HG02884 (cell line): ENCODE results near the gene NDRG4.

Experiments
- ATAC-seq: cut with Tn5 transposase; IDR thresholded peaks from one replicate; pipeline ENCODE4 v1.9.1; 2021; ENCODE audit warnings: mild to moderate bottlenecking, moderate library complexity; ENCODE audit not compliant: unreplicated experiment

The NDRG4 gene

DNA sequence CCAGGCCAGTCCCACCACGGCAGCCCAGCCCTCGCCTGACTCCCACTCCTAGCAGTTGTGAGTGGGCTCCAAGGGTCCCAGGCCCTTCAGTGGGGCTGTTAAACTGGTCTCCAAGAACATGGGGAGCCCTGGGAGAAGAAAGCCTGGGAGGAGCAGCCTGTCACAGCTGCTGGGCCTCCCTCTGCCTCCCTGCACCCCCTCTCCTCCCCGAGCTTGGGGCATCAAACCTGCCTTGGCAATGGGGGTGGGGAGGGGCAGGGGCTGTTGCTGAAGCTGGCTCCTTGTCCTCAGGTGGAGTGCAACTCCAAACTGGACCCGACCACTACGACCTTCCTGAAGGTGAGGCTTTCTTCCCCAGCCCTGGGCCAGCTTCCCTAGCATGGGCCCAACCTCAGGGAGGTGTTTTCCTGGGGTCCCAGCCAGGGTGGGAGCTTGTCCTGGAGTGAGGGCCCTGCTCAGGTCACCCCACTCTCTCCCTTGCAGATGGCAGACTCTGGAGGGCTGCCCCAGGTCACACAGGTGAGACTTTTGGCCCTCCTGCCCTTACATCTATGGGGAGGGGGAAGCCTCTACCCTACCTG lies 8.8 kb downstream of the NDRG4 start:
- no peak for ATAC-seq

DNA sequence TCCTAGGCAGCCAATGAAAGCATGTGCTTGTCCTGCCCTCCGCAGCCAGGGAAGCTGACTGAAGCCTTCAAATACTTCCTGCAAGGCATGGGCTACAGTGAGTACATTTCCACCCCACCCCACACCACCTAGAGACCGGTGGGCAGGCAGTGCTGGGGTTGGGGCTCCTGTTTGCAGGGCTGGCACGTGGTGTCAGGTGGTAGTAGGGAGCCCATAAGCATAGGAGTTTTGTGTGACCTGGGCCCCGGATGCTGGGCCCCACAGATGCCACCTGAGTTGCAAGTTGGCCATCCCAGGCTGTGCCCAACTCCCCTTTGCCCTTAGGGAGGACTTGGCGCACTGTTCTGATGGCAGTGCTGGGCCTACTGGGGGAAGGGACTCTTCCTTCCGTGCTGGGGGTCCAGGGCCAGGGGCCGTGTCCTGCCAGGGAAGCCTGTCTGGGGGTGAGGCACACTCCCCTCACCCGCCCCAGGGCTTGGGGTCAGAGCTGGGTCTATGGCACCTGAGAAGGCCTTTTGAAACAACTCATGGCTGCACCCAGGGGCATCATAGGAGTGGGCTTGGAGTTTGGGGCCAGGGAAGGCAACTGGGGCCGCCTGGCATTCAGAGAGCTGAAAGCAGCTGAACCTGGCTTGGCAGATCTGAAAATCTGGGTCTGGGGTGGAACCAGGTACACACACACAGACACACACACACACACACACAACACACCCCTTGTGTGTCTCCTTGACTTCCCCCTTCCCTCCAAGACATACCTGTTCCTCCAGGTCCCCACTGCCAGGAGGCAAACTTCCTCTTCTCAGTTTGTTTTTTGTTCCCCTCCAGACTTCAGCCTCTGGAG lies 9.5 kb downstream of the NDRG4 start:
- no peak for ATAC-seq

- no peak for ATAC-seq
Measured at GRCh38 chr16:58510097-58510775, 10.3 kb downstream of the NDRG4 start.

DNA sequence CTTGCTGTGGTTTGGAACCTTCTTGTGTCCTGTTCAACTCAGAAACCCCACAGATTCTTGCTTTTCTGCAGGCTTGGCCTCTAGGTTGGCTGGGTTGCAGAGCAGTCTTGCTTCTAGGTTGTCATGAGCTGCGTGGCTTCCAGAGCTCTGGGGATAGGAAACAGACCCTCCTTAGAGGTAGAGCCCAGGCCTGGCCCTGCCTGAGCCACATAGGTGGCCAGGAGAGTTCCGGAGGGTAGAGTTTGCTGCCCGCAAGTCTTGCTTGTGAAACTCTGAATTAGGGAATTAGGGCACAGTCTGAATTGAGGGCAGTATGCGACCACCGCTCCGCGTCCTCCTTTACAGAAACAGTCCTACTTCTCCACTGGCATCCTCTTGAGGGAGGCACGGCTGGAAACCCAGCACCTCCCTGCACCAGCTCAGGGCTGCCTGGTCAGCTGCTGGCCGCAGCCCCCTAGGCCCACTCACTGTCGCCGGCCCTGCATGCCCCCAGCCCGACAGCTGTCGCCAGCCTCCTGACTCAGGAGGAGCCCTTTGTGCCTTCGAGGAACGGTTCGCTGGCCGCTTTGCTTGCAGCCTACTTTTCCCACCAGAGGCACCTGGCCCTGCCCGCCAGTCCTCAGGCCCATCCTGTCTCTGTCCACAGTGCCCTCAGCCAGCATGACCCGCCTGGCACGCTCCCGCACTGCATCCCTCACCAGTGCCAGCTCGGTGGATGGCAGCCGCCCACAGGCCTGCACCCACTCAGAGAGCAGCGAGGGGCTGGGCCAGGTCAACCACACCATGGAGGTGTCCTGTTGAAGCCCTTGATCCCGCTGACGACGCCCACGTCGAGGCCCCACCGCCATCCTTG lies 11.1 kb downstream of the NDRG4 start:
- no peak for ATAC-seq

- peak; percentile 28 for ATAC-seq
Measured at GRCh38 chr16:58511933-58512815, 12.2 kb downstream of the NDRG4 start.

DNA sequence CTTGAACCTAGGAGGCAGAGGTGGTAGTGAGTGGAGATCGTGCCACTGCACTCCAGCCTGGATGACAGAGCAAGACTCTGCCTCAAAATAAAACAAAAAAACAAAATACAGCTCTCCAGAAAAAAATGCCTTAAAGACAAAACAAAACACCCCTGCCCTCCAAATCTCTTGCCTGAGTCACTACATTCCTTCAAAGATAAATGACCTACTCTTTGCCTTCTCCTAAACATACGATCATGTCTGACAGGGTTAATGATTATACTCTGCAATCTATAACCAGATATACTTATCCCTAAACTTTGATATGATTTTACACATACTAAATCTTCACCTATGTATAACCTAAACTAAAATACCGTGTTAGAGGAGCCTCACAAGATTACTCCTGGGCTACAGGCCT lies 13.9 kb downstream of the NDRG4 start:
- no peak for ATAC-seq

DNA sequence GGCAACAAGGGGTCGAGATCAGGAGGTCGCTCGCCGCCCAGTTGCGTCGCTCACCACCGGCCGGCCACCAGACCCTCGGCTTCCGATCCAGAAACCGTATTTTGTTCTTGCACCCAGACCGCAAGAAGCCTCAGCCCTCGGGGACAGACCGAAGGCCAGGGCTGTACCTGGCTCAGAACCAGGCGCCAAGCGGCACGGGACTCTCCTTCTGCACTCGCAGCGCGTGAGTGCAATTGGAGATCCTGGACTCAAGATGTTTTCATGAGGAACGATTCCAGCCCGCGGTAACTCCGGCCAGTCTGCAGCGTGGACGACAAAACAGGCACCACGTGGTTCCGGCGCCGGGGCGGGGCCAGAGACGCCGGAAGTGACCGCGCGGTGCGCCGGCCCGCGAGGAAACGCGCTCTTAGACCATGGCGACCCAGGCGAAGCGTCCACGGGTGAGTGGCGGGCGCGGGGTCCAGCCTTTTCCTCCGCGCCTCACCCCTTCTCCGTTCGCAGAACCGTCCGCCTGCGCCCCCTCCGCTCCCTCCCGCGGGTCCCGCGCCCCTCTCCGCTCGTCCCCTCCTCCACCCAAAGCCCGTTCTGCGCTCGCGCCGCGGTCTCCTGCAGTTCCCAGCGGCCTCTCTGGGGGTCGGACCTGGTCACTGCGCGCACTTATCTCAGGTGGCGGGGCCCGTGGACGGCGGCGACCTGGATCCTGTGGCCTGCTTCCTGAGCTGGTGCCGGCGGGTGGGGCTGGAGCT lies 15.4 kb downstream of the NDRG4 start, which contains the start of gene SETD6:
SETD6 (plus strand) TSS at position 393 of the 746 bp plus-strand sequence; CDS start at position 414, 21 bp downstream.
- ATAC-seq, result peak; percentile 68

DNA sequence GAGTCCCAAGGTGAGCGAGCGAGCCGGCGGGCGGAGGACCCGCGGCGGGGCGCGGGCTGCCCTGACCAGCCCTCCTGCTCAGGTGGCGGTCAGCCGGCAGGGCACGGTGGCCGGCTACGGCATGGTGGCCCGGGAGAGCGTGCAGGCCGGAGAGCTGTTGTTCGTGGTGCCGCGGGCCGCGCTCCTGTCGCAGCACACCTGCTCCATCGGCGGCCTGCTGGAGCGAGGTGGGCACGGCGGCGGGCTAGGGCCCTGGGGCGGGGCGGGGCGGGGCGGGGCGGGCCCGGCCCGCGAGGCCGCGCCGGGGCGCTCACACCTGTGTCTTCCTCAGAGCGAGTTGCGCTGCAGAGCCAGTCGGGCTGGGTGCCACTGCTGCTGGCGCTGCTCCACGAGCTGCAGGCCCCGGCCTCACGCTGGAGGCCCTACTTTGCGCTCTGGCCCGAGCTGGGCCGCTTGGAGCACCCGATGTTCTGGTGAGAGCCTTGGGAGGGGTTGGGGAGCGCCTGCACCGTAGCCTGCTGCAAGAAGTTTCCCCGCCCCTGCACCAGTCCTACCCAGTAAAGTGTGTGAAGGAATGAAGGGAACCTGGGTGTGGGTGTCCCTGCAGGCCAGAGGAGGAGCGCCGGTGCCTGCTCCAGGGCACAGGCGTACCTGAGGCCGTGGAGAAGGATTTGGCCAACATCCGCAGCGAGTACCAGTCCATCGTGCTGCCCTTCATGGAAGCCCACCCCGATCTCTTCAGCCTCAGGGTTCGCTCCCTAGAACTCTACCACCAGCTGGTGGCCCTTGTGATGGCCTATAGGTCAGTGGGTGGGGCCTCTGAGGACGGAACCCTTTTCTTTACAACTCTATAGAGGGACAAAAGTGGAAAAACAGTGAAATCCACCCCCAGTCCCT lies 16.2 kb downstream of the NDRG4 start:
- ATAC-seq, result peak; percentile 28

DNA sequence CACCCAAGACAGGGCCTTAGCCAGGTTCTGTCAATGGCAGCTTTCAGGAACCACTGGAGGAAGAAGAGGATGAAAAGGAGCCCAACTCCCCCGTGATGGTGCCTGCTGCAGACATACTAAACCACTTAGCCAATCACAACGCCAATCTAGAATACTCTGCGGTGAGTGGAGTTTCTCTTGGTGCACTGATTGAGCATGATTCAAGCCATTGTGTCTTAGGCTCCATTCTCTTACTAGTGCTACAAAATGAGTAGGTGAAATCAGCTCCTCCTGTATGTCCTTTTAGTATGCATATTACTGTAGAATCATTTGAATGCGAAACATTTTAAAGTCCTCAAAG lies 16.8 kb downstream of the NDRG4 start:
- no peak for ATAC-seq

- peak; percentile 51 for ATAC-seq
Measured at GRCh38 chr16:58518083-58518979, 18.4 kb downstream of the NDRG4 start.

- no peak for ATAC-seq
Measured at GRCh38 chr16:58518980-58519368, 19.0 kb downstream of the NDRG4 start.

DNA sequence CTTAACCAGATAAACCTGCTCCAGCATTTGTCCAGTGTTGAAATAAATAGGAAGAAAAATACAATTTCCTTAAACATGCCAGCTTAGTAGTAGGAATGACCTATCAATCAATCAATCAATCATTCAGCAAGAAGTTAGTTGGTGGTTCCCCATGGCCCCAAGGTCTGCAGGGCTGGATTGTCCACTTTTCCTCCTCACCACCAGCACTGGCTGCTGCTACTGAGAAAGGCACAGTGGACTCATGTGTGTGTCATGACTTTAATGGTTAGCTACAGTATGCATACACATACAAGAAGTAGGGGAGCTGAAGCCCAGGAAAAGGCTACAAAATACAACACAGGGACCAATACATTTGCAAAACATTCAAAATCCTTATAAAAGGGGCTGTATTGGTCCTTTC lies 19.8 kb downstream of the NDRG4 start:
- no peak for ATAC-seq

DNA sequence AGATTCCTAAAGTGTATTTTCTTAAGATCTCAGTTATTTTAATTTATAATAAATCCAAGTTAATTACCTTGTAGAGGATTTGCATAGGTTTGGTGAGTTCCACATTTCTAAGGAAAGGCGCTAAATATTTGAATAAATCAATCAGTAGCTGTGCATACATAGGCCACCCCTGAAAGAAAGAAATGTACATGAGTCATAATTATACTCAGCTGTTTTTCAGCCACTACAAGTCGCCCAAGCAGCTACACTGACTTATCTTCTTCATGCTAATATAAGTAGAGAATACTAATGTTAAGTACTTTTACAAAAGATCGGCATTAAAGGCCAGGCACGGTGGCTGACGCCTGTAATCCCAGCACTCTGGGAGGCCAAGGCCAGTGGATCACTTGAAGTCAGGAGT lies 30.2 kb downstream of the NDRG4 start:
- ATAC-seq, result no peak

GRCh38 chr16:58532414-58532813 lies 32.5 kb downstream of the NDRG4 start:
- ATAC-seq, result no peak

DNA sequence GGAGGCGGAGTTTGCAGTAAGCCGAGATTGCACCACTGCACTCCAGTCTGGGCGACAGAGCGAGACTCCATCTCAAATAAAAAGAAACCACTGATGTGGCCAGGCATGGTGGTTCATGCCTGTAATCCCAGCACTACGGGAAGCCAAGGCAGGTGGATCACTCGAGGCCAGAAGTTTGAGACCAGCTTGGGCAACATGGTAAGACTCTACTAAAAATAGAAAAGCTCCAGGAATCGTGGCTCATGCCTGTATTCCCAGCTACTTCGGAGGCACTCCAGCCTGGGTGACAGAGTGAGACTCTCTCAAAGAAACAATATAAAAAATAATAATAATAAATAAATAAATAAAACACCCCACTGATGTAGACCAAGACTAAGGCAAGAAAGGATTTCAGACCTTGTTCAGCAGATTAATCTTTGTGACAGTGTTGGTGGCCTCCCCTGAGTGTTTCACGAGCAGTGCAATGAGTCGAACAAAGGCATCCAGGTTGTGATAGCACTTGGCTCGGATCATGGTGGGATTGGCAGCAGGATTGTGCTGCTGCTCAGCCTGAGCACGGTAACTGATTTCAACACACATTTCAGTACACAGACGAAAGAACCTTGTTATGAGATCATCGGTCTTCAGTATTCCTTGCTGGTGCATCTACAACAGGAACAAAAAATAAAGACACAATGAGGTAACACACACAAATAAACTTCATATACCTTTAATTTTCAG lies 34.0 kb downstream of the NDRG4 start:
- no peak for ATAC-seq

- no peak for ATAC-seq
Measured at GRCh38 chr16:58535100-58535499, 35.2 kb downstream of the NDRG4 start.

GRCh38 chr16:58536278-58536677 lies 36.3 kb downstream of the NDRG4 start:
- no peak for ATAC-seq
